GM19238 (cell line): Measurements from ENCODE around the gene RBKS.
"Not testable (repeated sequence)": the region's sequence is repeated elsewhere in the genome, so short reads cannot be mapped to it uniquely, and the experiment has no call there.

Experiments
- DNase-seq: peaks from one replicate; pipeline ENCODE4 v3.0.0; 2011; ENCODE audit warnings: low spot score; ENCODE audit not compliant: insufficient read length

RBKS gene

GRCh38 chr2:27906074-27906473, 15.9 kb upstream of the RBKS start:
- DNase-seq: no peak

- DNase-seq: no peak
Measured at GRCh38 chr2:27904405-27904665, 14.1 kb upstream of the RBKS start.

GRCh38 chr2:27903649-27904404, 13.6 kb upstream of the RBKS start:
- no peak for DNase-seq

- DNase-seq: no peak
Measured at GRCh38 chr2:27903018-27903417, 12.8 kb upstream of the RBKS start.

DNA sequence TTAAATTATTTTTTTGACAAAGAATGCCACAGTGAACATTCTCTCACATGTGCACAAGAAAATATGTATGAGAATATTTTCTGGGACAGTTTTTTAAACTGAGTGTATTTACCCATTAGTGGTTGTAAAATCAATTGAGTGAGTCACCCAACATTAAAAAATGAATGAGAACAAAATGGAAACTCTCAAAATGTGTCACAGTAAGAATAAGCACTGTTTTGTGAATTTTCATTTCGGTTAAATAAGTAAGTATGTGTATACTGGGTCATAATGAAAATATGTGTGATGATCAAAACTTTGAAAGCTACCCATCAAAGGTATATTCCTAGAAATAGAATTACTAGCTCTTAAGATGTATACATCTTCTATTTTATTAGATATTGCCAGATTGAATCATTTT, 11.9 kb upstream of the RBKS start:
- no peak for DNase-seq

DNA sequence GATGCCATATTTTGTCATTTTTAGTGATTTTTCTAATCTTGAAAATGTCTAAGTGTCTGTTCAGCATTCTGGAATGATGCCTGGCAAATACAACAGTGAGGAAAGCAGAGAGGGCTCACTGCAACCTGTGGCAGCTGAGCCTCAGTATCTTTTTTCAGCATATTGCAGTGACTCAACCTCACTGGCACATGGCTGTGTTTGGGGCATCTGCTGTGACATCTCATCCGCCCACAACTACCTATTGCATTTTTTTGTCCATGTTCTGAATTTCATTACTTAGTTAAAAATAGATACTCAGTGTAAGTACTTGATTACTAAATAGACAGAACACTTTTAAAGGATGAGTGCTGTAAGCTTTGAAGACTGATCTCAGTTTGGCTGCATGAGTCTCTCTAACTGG, 11.0 kb upstream of the RBKS start:
- no peak for DNase-seq

DNA sequence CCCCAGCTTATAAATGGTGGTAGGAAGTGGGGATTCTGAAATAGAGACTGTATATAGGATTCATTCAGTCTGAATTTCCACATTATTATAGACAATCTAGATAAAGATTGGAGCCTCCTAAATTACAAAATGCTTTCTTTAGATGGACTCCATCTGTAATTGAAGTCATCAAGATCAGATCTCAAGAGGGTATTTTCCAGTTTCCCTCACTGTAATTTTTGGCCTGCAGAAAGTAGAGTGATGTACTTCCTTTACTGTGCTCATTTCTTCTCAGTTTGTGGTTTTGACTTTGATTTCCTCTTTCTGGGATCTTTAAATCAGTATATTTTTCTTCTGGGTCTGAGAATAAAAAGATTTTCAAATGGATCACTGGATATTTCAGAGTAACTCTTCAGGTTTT, 7.5 kb upstream of the RBKS start:
- DNase-seq: no peak

GRCh38 chr2:27893006-27893405, 2.8 kb upstream of the RBKS start:
- DNase-seq: no peak

- no peak for DNase-seq
Measured at GRCh38 chr2:27891673-27892105, 1.5 kb upstream of the RBKS start.

- DNase-seq: peak; percentile 53
Measured at GRCh38 chr2:27890924-27891672, 911 bp upstream of the RBKS start.

DNA sequence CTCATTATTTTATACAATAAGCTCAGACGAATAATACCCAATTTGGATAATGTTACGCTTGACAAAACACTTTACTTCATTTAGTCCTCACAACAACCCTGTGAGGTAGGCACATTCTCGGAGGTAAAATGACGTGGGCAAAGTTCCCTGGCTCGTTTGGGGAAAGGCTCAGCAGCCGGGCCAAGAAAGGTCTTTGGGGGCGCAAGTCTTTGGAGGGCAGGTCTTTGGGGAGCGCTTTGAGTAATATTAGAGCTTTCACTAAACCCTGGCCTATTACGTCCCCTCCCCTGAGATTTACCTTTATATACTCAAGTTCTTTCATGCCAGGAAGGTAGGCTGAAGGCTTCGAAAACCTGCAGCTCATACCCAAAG, 427 bp downstream of the RBKS start:
- DNase-seq: no peak

DNA sequence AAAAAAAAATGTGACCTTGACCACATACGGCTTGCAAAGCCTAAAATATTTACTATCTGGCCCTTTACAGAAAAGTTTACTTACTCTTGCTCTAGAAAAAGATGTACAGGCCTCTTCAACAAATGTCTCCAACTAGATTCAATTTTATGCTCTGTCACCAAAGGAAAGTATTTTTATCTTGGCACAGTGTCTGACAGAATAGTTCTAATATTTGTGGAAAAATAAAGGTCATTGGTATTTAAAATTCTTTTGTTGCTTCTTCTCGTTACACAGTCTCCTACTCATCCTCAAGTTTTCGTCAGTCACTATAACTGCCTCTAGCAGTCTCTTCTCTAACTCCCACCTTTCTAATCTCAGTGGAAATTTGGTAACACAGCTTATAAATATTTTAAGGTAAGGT, 1.4 kb downstream of the RBKS start:
- DNase-seq: no peak

GRCh38 chr2:27887830-27888229, 2.4 kb downstream of the RBKS start:
- DNase-seq: no peak

- no peak for DNase-seq
Measured at GRCh38 chr2:27887111-27887510, 3.1 kb downstream of the RBKS start.

GRCh38 chr2:27886322-27886721, 3.9 kb downstream of the RBKS start:
- DNase-seq: no peak

DNA sequence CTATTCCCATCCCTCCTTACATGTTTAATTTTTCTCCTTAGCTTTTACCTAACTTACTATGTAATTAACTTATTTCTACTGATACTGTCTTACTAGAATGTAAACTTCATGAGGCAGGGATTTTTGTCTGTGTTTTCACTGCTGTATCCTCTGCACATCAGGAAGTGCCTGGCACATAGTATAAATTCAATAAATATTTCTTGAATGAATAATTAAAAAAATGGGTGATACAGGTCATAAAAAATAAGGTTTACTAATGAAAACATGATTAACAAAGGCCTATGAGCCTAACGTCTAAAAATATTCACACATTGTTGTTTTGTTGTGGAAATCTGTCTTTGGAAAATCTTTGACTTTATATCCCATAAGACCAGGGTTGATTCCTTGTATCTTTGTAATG, 4.5 kb downstream of the RBKS start:
- no peak for DNase-seq

DNA sequence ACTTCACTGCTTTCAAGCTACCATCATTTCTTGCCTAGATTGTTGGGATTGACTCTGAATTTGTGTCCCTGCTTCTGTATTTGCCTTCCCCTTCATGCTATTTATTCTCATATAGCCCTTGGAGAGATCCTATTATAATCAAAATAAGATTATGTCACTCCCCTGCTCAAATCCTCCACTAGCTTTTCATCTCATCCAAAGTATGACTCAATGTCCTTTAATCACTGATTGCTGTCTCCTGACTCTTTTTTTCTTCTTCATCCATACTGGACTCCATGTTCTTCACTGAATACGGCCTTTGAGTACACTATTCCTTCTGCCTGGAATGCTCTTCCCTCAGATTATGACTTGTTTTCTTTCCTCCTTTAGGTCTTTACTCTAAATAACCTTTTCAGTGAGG, 5.0 kb downstream of the RBKS start:
- DNase-seq: no peak

DNA sequence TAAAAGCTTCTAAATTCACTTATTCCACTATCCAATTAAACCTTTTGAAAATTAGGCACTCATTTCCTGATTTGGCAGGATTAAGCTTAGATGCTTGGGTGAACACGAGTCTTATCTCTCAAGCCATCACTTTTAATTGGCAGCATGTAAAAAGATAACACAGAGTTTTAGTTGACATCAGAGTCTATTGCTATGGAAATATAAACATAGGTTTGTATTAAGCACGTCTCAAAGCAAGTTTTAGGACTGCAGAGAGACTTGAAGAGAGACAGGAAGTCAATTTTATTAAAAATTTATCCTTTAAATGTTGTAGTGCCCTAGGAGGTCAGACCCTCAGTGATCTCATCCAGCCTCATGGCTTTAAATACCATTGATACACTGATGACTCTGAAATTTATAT, 5.6 kb downstream of the RBKS start:
- no peak for DNase-seq

DNA sequence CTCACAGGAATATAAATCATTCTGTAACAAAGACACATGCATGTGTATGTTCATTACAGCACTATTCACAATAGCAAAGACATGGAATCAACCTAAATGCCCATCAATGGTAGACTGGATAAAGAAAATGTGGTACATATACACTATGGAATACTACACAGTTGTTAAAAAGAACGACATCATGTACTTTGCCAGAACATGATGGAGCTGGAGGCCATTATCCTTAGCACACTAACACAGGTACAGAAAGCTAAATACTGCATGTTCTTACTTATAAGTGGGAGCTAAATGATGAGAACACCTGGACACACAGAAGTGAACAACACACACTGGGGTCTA, 7.6 kb downstream of the RBKS start:
- not testable (repeated sequence) for DNase-seq

DNA sequence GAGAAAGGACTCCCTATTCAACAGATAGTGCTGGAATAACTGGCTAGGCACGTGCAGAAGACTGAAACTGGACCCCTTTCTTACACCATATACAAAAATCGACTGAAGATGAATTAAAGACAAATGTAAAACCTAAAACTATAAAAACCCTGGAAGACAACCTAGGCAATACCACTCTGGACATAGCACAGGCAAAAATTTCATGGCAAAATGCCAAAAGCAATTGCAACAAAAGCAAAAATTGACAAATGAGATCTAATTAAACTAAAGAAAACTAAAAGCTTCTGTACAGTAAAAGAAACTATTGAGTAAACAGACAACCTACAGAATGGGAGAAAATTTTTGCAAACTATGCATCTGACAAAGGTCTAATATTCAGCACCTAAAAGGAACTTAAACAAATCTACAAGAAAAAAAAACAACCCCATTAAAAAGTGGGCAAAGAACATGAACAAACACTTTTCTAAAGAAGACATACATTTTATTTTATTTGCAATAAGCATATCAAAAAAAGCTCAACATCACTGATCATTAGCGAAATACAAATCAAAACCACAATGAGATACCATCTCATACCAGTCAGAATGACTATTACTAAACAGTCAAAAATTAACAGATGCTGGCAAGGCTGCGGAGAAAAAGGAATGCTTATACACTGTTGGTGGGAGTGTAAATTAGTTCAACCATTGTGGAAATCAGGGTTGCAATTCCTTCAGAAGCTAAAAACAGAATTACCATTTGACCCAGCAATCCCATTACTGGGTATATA, 8.2 kb downstream of the RBKS start:
- DNase-seq: not testable (repeated sequence)

DNA sequence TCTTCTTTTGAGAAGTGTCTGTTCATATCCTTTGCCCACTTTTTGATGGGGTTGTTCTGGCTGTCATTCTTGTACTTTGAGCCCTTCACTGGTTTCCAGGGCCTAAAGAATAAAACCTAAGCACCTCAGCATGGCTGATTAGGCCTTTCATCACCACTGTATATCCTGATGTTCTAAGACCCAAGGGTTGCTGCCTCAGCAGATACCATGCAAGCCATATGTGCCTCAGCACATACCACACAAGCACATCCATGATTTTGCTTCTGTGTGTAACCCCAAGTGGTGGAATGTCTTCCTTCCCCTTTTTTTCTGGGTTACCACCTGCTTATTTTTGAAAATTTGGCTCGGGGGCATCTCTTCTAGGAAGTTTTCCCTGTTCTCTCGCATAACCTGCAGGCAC, 11.4 kb downstream of the RBKS start:
- DNase-seq: no peak

DNA sequence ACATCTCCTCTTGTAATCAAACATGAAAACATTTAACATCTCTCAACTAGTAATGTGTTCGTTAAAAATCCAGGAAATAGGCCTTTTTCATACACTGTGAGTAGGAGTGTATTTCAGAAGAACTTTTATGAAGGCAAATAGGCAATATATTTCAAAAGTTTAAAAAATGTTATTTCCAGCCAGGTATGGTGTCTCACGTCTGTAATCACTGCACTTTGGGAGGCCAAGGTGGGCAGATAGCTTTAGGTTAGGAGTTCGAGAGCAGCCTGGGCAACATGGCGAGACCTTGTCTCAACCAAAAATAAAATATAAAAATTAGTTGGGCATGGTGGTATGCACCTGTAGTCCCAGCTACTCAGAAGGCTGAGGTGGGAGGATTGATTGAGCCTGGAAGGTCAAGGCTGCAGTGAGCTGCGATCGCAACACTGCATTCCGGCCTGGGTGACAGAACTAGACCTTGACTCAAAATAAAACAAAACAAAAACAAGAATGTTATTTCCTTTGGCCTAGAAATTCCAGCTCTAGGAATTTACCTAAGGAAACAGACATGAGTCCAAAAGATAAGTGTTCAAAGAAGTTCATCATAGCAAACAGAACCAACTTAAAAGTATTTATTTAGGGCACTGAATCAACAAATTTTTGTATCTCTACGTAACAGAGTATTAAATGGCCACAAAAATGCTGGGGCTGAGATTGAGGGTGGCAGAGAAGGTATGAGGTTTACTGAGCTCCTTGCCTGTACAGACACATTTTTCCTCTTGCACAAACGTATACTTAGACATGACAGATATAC, 14.9 kb downstream of the RBKS start:
- no peak for DNase-seq
